HG03442 (cell line): Measurements from ENCODE around the gene ZBTB47.

ENCODE experiments used
- ATAC-seq: cut with Tn5 transposase; IDR thresholded peaks from one replicate; pipeline ENCODE4 v1.9.1; 2021; ENCODE audit warnings: mild to moderate bottlenecking, moderate library complexity; ENCODE audit not compliant: unreplicated experiment

Gene ZBTB47

GRCh38 chr3:42664438-42664803 is 10.9 kb downstream of the ZBTB47 start:
- no peak for ATAC-seq

- ATAC-seq = no peak
Measured at GRCh38 chr3:42665050-42665878, 11.8 kb downstream of the ZBTB47 start.

- ATAC-seq = no peak
Measured at GRCh38 chr3:42666022-42666421, 12.5 kb downstream of the ZBTB47 start.

DNA sequence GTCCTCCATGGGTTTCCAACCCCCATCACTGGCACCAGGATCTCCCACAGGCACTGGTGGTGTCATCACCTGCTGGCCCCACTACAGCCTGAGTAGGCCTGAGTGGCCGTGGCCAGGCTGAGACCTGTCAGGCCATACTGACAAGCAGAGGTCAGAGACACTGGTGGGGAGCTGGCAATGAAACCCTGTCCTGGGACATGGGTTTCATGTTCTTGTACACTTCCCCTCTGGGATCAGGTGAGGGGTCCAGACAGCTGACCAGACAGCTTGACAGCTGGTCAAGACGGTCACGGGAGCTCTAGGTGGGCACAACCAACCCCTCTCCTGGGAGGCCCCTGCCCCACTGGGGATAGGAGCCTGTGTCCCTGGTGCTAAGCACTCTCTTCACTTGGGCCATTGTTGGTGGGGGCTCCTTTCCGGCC is 13.1 kb downstream of the ZBTB47 start:
- ATAC-seq = no peak

- no peak for ATAC-seq
Measured at GRCh38 chr3:42667096-42667522, 13.6 kb downstream of the ZBTB47 start.

DNA sequence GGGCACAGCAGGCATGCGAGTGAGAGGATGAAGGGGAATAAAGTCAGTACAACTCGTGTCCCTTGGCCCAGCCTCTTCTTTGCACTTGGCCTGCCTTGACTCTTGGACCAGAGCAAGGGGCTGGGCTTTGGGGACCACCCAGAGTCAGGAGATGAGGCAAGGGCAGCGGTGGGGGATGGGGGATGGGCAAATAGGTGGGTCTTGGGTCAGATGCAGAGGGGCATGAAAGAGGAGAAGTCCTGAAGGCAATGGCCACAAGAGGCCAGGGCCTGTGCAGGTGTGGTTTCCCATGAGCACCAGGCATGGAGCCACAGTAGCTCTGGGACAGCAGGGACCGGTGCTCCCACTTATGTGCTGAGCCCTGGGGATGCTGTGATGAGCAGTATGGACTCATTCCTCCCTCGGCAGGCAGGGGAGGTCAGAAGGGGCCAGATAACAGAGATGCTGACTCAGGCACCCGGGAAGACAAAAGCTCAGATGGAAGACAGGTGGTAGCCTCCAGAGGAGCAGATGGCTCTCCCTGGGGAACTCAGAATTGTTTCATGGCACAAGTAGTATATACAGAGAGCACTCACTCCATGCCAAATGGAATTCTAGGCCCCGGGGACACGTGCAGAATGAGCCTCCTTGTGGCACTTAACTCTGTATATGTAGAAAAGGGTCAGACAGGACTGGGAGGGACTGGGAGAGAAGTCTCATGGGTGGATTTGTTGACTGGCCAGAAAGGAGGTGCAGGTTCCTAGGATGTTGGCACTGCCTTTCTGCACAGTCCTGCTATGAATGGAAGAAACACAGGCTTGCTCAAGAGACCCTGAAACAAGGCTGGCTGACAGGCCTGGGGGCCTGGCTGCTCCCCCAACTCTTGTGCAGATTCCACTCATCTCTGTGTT is 14.3 kb downstream of the ZBTB47 start:
- no peak for ATAC-seq

- ATAC-seq = no peak
Measured at GRCh38 chr3:42668413-42668760, 14.9 kb downstream of the ZBTB47 start.

DNA sequence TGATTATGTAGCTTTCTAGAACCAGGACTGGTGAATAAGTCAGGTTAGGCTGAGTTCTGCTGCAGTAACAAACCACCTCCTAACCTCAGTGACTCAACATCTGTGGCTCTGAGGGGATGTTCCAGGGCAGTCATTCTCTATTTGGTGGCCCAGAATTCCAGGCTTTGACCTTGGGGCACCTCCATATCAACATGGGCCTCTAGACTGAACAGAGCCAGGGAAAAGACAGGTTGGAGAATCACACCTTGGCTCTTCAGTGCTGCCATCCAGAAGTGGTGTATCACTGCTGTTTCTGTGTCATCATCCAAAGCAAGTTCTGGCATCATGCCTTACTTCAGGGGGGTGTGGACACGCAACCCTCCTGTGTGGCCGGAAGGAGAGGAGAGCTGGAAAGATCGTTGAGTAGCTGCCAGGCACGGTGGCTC is 15.3 kb downstream of the ZBTB47 start:
- no peak for ATAC-seq

GRCh38 chr3:42670051-42670576 is 16.6 kb downstream of the ZBTB47 start:
- ATAC-seq = no peak

DNA sequence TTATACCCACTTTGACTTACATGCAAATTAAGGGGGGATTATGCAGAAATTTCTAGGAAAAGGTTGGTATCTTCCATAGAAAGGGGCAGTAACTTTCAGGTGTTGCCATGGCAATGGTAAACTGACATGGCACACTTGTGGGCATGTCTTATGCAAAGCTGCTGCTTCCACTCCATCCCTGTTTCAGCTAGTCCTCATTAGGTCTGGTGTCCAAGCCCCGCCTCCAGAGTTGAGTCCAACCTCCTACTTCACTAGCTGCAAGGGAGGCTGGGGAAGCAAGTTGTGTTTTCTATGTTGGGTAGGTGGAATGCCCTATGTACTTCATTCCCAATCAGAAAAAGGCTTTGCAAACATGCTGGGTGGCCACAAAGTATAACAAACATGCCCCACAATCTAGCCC is 17.2 kb downstream of the ZBTB47 start:
- ATAC-seq = no peak

DNA sequence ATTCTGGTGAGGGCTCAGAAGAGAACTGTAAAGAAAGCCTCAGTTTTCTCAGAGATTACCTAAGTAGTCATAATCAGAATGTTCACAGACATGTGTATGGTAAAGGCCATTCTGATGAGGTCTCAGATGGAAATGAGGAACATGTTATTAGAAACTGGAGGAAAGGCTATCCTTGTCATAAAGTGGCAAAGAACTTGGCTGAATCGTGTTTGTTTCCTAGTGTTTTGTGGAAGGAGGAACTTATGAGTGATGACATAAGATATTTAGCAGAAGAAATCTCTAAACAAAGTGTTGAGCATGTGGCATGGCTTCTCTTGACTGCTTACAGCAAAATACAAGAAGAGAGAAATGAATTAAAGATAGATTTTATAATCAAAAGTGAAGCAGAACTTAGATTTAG is 19.0 kb downstream of the ZBTB47 start:
- no peak for ATAC-seq

DNA sequence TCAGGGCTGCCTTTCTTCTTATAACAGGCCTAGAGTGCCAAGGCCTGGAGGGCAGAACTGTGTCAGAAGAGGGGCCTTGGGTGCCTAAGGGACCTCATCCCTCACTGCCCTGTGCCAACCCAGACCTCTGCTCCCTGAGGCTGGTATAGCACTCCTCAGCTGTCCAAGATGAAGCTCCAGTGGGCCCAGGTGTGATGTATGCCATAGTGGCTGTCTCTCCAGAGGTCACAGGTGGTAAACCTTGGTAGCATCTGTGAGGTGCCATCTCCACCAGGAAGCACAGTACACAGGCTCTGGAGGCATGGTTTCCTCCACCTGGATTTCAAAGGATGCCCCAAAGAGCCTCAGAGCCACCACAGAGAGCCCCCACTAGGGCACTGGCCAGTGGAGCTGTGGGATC is 19.6 kb downstream of the ZBTB47 start:
- ATAC-seq = no peak

- no peak for ATAC-seq
Measured at GRCh38 chr3:42674146-42674545, 20.6 kb downstream of the ZBTB47 start.

DNA sequence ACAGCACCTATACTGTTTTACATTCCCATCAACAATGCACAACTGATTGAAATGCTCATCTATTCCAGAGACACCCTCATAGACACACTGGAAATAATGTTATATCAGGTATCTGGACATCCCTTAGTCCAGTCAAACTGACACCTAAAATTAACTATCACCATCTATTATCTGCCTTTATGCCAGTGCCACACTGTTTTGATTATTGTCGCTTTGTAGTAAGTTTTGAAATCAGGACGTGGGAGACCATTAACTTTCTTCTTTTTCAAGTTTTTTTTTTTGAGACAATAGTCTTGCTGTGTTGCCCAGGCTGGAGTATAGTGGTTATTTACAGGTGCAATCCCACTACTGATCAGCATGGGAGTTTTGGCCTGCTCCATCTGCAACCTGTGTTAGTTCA is 22.4 kb downstream of the ZBTB47 start:
- ATAC-seq = no peak

DNA sequence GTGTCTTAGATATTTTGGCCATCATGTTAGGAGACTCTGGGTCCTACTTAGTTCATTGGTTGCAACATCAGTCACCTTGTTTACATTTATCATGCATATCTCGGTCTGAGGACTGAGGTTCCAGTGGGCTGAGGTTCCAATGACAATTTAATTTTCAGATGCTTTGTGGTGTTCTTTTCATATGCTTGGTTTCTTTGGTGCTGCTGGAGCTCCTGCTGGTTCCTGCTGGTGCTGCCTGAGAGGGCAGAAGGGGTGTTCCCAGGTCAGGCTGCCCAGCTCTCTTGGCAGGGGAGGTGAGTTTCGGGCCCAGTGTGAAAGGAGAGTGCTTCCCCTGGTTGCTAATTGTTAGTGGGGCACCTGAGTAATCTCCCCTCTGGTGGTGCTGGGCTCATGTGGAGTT is 24.9 kb downstream of the ZBTB47 start:
- ATAC-seq = no peak

DNA sequence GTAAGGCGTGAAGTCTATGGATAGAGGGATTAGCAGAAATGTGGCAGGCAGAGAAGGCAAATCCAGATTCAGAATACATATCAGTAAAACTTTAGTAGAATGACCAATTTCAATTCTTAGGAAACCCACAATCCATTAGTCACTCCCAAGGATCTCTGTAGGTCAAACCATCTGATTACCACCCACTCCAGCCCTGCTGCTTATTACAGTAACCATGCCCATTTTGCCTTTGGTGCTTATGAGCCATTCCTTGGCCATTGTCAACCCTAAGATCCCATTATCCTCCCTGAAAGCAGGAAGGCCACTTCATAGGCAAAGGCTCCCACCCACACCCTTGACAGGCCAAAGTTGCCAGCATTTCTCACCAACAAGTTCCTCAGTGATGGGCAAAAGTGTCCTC is 26.8 kb downstream of the ZBTB47 start:
- ATAC-seq = no peak

DNA sequence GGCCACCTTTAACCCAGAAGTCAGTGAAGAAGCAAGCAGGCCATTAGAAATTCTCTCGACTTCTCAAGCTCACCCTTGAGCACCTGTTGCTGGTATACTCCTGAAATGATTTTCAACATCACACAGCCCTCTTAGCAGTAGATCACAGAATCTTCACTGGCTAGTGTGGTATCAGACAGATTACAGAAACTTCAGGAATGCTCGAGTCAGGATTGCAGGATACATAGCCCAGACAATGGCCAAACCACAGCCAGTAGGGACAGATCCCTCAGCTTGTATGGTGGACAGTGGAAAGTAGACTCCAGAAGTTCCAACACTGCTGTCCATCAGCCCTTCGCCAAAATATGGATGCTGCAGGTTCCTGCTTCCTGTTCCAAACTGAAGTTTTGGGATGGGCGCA is 27.3 kb downstream of the ZBTB47 start:
- no peak for ATAC-seq

DNA sequence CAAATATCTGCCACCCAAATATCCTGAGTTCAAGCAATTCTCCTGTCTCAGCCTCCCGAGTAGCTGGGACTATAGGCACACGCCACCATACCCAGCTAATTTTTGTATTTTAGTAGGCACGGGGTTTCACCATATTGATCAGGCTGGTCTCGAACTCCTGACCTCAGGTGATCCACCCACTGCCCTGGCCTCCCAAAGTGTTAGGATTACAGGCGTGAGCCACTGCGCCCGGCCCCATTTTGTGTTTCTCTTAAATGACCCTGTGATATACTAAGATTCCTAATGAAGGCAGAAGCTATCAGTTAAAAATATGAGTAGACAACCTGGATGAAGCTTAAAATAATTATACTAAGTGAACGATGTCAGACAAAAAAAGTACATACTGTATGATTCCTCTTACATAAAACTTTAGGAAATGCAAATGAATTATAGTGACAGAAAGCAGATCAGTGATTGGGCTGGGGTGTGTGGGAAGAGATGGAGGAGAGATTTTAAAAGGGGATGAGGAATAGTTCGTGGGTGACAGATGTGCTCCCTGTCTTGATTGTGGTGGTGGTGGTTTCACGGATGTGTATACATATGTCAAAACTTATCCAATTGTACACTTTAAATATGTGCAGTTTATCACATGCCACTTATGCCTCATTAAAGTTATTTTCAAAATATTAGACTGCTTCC is 28.0 kb downstream of the ZBTB47 start:
- no peak for ATAC-seq

GRCh38 chr3:42682301-42683070 is 29.0 kb downstream of the ZBTB47 start:
- no peak for ATAC-seq

- ATAC-seq = no peak
Measured at GRCh38 chr3:42683875-42684598, 30.5 kb downstream of the ZBTB47 start.
